Lower leg skin (tissue), 3 donors: ENCODE results near the gene ANO8.

Source experiments
- POLR2A ChIP-seq, 2 donors: fragments of 450-650 bp; IDR thresholded peaks; one replicate each; pipeline ENCODE4 v1.6.1; 2016 to 2017; ENCODE audit warnings: antibody characterized with exemption in 2 of 2, mild to moderate bottlenecking in 1 of 2, moderate library complexity in 1 of 2
- TF ChIP-seq, protein P1 (sequence below), 3 donors: fragments of 450-650 bp; IDR thresholded peaks; one replicate each; pipeline ENCODE4 v1.5.1; 2016; ENCODE audit warnings: antibody characterized with exemption in 3 of 3, mild to moderate bottlenecking in 3 of 3, moderate library complexity in 2 of 3

DNA sequence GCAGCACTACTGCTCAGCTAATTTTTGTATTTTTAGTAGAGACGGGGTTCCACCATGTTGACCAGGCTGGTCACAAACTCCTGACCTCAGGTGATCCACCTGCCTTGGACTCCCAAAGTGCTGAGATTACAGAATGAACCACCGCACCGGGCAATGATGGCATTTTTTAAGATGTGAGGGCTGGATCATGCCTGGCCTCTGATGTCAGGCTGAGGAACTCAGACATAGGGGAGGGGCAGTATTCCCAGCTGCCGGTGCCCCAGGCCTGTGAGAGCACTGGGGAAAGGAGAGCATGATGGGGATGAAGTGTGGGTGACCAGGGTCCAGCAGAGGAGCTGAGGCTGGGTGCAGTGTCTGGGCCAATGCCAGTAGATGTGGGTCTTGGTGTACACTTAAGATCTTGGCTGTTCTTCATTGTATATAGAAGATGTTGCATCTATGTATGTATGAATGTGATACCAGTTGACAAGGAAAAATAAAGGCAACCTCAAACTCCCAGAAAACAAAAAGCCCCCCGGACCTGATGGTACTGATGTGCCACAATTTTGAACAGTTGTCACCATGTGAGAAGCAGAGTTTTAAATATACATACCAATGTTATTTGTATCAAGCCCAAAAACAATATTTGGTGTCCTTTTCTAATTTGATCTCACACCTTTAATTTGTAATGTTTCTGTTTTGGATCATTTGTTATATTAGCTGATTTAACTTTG is 45.9 kb upstream of the ANO8 start:
- TF ChIP-seq, protein P1, sequence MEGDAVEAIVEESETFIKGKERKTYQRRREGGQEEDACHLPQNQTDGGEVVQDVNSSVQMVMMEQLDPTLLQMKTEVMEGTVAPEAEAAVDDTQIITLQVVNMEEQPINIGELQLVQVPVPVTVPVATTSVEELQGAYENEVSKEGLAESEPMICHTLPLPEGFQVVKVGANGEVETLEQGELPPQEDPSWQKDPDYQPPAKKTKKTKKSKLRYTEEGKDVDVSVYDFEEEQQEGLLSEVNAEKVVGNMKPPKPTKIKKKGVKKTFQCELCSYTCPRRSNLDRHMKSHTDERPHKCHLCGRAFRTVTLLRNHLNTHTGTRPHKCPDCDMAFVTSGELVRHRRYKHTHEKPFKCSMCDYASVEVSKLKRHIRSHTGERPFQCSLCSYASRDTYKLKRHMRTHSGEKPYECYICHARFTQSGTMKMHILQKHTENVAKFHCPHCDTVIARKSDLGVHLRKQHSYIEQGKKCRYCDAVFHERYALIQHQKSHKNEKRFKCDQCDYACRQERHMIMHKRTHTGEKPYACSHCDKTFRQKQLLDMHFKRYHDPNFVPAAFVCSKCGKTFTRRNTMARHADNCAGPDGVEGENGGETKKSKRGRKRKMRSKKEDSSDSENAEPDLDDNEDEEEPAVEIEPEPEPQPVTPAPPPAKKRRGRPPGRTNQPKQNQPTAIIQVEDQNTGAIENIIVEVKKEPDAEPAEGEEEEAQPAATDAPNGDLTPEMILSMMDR (IDR thresholded peaks at IDR 0.05), result no peak
- TF ChIP-seq POLR2A (IDR thresholded peaks at IDR 0.05), result no peak
